ENCODE results near the gene ZMYND8.

ZMYND8 gene

DNA sequence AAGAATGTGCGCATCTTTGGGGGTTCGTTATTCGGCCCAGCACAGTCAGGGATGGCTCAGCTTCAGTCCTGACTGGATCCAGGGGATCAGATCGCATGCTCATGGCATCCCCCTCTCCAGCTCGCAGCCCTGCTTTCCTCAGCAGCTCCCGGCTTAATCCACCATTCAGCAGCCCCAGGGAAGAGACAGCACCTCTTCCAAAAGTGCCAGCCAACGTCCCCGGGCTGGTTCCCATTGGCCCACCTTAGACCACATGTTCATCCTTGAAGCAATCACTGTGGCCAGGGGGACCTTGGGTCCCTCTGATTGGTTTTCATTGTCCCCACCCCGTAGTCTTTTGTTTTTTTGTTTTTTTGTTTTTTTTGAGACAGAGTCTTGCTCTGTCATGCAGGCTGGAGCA lies 188.7 kb downstream of the ZMYND8 start:
- DNase-seq = no peak

DNA sequence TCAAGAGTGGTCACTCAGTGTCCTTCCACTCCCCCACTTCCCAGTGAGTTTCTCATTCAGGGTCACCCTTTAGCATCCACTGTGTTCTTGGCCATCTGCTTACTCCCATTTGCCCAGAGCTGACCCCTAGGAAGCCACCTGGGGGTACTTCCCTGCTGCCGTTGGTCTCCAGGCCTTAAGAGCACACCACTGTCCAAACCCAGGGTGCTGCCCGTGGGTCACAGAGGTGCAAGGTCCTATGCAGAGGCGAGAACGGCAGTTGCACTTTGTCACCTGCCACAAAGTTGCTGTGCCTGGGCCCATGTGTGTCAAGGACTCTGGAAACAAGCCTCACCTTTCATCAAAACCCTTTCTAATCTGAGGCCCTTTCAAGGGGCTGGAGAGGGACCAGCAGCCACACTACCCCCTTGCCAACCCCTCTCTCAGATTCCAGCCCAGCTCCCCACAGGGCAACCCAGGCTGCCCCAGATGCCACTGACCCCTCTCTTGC lies 191.1 kb downstream of the ZMYND8 start:
- DNase-seq = no peak

DNA sequence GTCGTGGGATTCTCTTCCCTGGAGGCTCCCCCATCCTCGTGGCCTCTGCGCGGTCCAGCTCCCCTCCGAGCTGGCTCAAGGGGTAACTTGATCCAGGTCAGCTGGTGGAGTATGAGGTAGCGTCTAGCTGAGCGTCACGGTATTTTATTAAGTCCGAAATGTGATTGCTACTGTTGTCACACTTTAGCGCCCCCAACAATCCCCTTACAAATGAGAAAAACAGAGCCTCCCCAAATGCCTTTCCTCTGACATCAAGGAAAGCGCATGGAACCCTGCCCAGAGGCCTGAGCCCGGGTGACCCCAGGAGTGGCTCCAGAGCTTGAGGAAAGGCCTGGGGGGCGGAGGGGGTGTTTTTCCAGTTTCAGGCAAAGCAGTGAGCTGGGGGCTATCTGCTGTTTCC lies 192.4 kb downstream of the ZMYND8 start:
- no peak for DNase-seq

DNA sequence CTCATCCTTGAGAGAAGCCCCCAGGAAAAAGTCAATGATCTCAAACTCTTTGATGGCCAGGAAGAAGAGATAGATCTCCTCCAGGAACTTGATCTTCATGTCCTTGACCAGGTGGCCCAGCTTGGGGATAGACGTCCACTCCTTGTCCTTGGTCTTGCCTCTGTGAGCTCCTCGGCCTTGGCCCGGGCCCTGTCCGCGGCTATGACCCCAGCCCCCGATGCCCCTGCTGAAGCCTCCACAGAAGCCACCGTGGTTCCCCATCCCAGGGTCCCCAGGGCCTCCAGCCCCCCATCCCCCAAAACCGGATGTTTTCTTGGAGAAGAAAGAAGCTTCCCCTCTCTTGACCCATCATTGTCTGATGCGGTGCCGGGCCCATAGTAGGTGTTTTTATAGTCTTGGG lies 195.1 kb downstream of the ZMYND8 start:
- DNase-seq = no peak

DNA sequence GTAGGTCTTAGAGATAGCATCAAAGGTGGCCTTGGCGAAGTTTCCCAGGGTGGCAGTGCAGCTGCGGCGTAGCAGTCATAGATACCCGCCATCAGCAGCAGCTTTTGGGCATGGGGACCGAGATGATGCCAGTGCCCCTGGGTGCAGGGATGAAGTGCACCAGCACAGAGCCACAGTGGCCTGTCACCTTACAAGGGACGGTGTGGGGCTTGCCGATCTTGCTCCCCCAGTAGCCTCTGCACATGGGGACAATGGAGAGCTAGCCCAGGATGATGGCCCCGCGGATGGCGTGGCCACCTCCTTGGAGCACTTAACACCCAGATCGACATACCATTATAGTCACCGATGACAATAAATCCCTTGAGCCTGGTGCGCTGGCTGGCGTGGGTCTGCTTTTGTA lies 195.5 kb downstream of the ZMYND8 start:
- DNase-seq = no peak

DNA sequence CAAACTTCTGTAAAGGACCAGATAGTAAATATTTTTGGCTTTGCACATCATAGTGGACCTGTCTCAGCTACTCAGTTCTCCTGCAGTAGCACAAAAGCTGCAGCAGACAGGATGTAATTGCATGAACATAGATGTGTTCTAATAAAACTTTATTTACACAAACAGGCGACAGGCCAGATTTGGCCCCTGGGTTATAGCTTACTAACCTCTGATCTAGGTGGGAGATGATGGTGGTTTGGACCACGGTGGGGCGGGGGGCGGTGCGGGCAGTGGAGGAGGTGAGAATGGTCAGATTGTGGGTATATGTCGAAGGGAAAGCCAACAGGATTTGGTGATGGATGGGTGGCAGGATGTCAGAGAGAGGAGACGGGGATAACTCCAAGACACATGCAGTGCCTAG lies 196.3 kb downstream of the ZMYND8 start:
- no peak for DNase-seq

All from NCI-H1694 (cell line).